Neural crest cell (in vitro differentiated cells): Measurements from ENCODE around the gene PYGO2. TPM values are rescaled to one million over a fixed set of nuclear protein-coding genes. Genes with fewer than 3 reads are reported as not detected.
"Not testable (repeated sequence)": the region's sequence is repeated elsewhere in the genome, so short reads cannot be mapped to it uniquely, and the experiment has no call there.

ENCODE experiments used
- DNase-seq: peaks from one replicate; pipeline ENCODE4 v3.0.0; 2021; ENCODE audit warnings: low read depth, mixed read lengths, low spot score
- H3K27ac Mint-ChIP-seq: one replicate; pipeline ENCODE4 v1.8.0; 2021; ENCODE audit warnings: mild to moderate bottlenecking, mixed read lengths; ENCODE audit not compliant: unreplicated experiment
- H3K27me3 Mint-ChIP-seq: 2 replicates; pipeline ENCODE4 v1.8.0; 2021; ENCODE audit warnings: low read depth, mild to moderate bottlenecking, mixed read lengths
- H3K36me3 Mint-ChIP-seq: 2 replicates; pipeline ENCODE4 v1.8.0; 2021; ENCODE audit warnings: low read depth, mild to moderate bottlenecking, mixed read lengths
- H3K4me1 Mint-ChIP-seq: 2 replicates; pipeline ENCODE4 v1.8.0; 2021; ENCODE audit warnings: mixed read lengths
- H3K4me3 Mint-ChIP-seq: one replicate; pipeline ENCODE4 v1.8.0; 2021; ENCODE audit warnings: mild to moderate bottlenecking, mixed read lengths
- H3K9me3 Mint-ChIP-seq: 2 replicates; pipeline ENCODE4 v1.8.0; 2021; ENCODE audit warnings: mixed read lengths
- CTCF ChIP-seq: fragments of 200-600 bp; sonication (generic); conservative IDR thresholded peaks from 2 replicates; pipeline ENCODE4 v1.5.0; 2021; ENCODE audit warnings: antibody characterized with exemption, mild to moderate bottlenecking
- total RNA-seq: library from RNA; stranded (reverse); gene quantifications from 2 replicates; pipeline ENCODE4 v1.2.1, GENCODE V29; 2021

PYGO2 gene
- total RNA-seq, 1 donor from 2014 or later: 65.1 TPM

DNA sequence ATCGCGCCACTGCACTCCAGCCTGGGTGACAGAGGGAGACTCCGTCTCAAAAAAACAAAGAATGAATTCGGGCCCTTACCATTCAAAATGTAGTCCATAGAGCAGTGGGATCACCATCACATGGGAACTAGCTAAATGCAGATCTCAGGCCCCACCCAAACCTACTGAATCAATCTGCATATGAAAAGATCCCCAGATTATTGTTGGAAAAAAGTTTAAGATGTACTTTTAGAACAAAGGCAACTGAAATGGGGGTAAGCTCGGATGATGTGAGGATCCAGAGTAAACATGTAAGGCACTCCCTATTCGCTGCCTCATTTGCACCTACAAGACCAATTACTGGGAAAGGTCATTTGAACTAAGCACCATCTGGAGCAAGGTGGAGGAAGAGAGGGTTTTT, 20.8 kb upstream of the PYGO2 start:
- no peak for DNase-seq
- Mint-ChIP-seq H3K9me3 (no peaks in the 10 kb centered on the region), H3K27ac (no peak overlapping the region), H3K36me3 (peaks cover 8% of the 10 kb centered on the region), H3K4me1 (peaks cover 13% of the 10 kb centered on the region), H3K27me3 (no peaks in the 10 kb centered on the region), H3K4me3 (no peak overlapping the region)
- TF ChIP-seq CTCF: no peak

GRCh38 chr1:154978360-154978759, 16.8 kb upstream of the PYGO2 start:
- Mint-ChIP-seq H3K27ac (no peak overlapping the region), H3K27me3 (no peaks in the 10 kb centered on the region), H3K4me3 (peak overlapping the region; percentile 28), H3K36me3 (peaks cover 8% of the 10 kb centered on the region), H3K4me1 (peaks cover 4% of the 10 kb centered on the region), H3K9me3 (no peaks in the 10 kb centered on the region)
- no peak for TF ChIP-seq CTCF
- DNase-seq: no peak

DNA sequence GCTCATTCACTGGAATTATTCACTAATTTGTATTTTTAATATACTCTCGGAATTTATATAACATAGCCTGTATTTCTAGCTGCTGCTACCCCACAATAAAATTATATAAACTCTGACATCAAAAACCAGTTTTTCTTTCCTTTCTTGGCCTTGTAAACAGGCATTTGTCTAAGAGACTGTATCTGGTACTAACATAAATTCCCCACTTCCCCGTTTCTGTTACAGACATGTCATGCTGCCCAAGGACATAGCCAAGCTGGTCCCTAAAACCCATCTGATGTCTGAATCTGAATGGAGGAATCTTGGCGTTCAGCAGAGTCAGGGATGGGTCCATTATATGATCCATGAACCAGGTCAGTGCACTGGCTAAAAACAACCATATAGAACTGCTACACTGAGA, 16.2 kb upstream of the PYGO2 start:
- H3K4me1 Mint-ChIP-seq, DNase-seq, H3K27me3 Mint-ChIP-seq, H3K36me3 Mint-ChIP-seq, H3K4me3 Mint-ChIP-seq, H3K27ac Mint-ChIP-seq, H3K9me3 Mint-ChIP-seq: not testable (repeated sequence)

- peaks cover 3% of the 10 kb centered on the region for H3K36me3 Mint-ChIP-seq
- no peak overlapping the region for H3K27ac Mint-ChIP-seq
- no peaks in the 10 kb centered on the region for H3K9me3 Mint-ChIP-seq
- no peaks in the 10 kb centered on the region for H3K27me3 Mint-ChIP-seq
- peaks cover 25% of the 10 kb centered on the region for H3K4me1 Mint-ChIP-seq
- no peak for DNase-seq
- TF ChIP-seq CTCF: no peak
- H3K4me3 Mint-ChIP-seq: no peak overlapping the region
Measured at GRCh38 chr1:154975409-154976059, 14.0 kb upstream of the PYGO2 start.

- no peaks in the 10 kb centered on the region for H3K27me3 Mint-ChIP-seq
- no peak overlapping the region for H3K4me3 Mint-ChIP-seq
- H3K36me3 Mint-ChIP-seq: peaks cover 3% of the 10 kb centered on the region
- H3K9me3 Mint-ChIP-seq: no peaks in the 10 kb centered on the region
- DNase-seq: peak; percentile 91
- no peak for TF ChIP-seq CTCF
- no peak overlapping the region for H3K27ac Mint-ChIP-seq
- H3K4me1 Mint-ChIP-seq: peaks cover 26% of the 10 kb centered on the region
Measured at GRCh38 chr1:154974808-154975408, 13.3 kb upstream of the PYGO2 start.

GRCh38 chr1:154974102-154974807, 12.7 kb upstream of the PYGO2 start, which contains the start of gene CKS1B:
Gene CKS1B (plus strand): TSS chr1:154974681. CDS start chr1:154974746, 65 bp downstream.
- no peaks in the 10 kb centered on the region for H3K9me3 Mint-ChIP-seq
- H3K27ac Mint-ChIP-seq: no peak within 1 kb of the TSS
- H3K27me3 Mint-ChIP-seq: no peaks in the 10 kb centered on the region
- DNase-seq: peak; percentile 92
- no peak within 1 kb of the TSS for H3K4me3 Mint-ChIP-seq
- peaks cover 31% of the 10 kb centered on the region for H3K4me1 Mint-ChIP-seq
- no peaks in the 10 kb centered on the region for H3K36me3 Mint-ChIP-seq
- no peak for TF ChIP-seq CTCF
